Heart right ventricle (tissue), 16 donors: ENCODE data around the gene BIRC7. TPM values are rescaled to one million over a fixed set of nuclear protein-coding genes. Genes with fewer than 3 reads are reported as not detected.
A peak's percentile ranks its signal among the peaks of the same experiment; 100 is the strongest.

ENCODE experiments used
- ATAC-seq, 8 donors: fragments of 200-7000 bp; cut with Tn5 transposase; one replicate each; pipeline ENCODE4 v1.9.1; 2020; ENCODE audit warnings: mild to moderate bottlenecking in 8 of 8, moderate library complexity in 8 of 8, moderate number of reproducible peaks in 1 of 8
- DNase-seq, 2 donors: peaks; one replicate each; pipeline ENCODE4 v3.0.0-alpha.2; 2020
- H3K27ac ChIP-seq, 10 donors: fragments of 200-600 bp; sonication (generic) in 2 of 10; one replicate each; pipeline versions ENCODE4 v1.5.0 to v1.8.0; 2020 to 2022; ENCODE audit warnings: mild to moderate bottlenecking in 3 of 10
- H3K27me3 ChIP-seq, 7 donors: fragments of 200-600 bp; one replicate each; pipeline ENCODE4 v1.8.0; 2021 to 2022; ENCODE audit warnings: mild to moderate bottlenecking in 2 of 7
- H3K36me3 ChIP-seq, 9 donors: fragments of 200-600 bp; sonication (generic) in 1 of 9; one replicate each; pipeline versions ENCODE4 v1.5.0 to v1.8.0; 2020 to 2022; ENCODE audit warnings: mild to moderate bottlenecking in 2 of 9
- H3K4me1 ChIP-seq, 9 donors: fragments of 200-600 bp; sonication (generic) in 1 of 9; one replicate each; pipeline versions ENCODE4 v1.5.0 to v1.8.0; 2020 to 2022; ENCODE audit warnings: mild to moderate bottlenecking in 4 of 9
- H3K4me3 ChIP-seq, 10 donors: fragments of 200-600 bp; sonication (generic) in 2 of 10; one replicate each; pipeline versions ENCODE4 v1.5.0 to v1.8.0; 2020 to 2022; ENCODE audit warnings: mild to moderate bottlenecking in 7 of 10, moderate library complexity in 2 of 10
- H3K9me3 ChIP-seq, 11 donors: fragments of 200-600 bp in 10 of 11; sonication (generic) in 2 of 11; one replicate each; pipeline versions ENCODE4 v1.5.0 to v1.8.0; 2013 to 2022; ENCODE audit warnings: mild to moderate bottlenecking in 2 of 11, control low read depth in 1 of 11, moderate library complexity in 1 of 11
- CTCF ChIP-seq, 9 donors: fragments of 200-600 bp; sonication (generic) in 2 of 9; IDR thresholded peaks; one replicate each; pipeline versions ENCODE4 v1.5.0 to v1.8.0; 2021 to 2022; ENCODE audit warnings: antibody characterized with exemption in 9 of 9, mild to moderate bottlenecking in 5 of 9, moderate library complexity in 1 of 9
- WGBS, 2 donors: extraction: QIAGEN DNeasy Blood & Tissue Kit; methylation state at CpG; one replicate each; pipeline ENCODE4 v1.1.7; 2013; ENCODE audit warnings: inconsistent platforms in 1 of 2; 5-methylcytosine and 5-hydroxymethylcytosine counted together
- intact Hi-C, 10 donors: fragments of 100-400 bp; cut with DNase I; formaldehyde crosslinking; loops; one replicate each; pipeline versions ENCODE4 v1.11.1 to v1.14.2; 2022
- polyA plus RNA-seq, 2 donors: library from polyadenylated mRNA; stranded (reverse); fragments of 200-250 nt; gene quantifications; one replicate each; pipeline ENCODE4 v1.2.3, GENCODE V29; 2013
- total RNA-seq, 10 donors: library from RNA; stranded (reverse); fragmentation: NEBNext Ultra II Directional in 3 of 10; extraction: Animal tissue kit (Norgen Biotek cat#: 25700) in 3 of 10; gene quantifications; one replicate each; pipeline versions ENCODE4 v1.2.1 to v1.2.4, GENCODE V29; 2021 to 2023
- donor health status: Arrhythmogenic right ventricular cardiomyopathy.
- donor health status: ischemic (EF 13 %, LVEDD 7.1; RV severe dilation, severe dysfunction).
- donor health status: healthy with polysubstance abuse.
- donor health status: DM: no; HTN: yes; CAD: no.
- donor health status: DM: no; HTN: no; CAD: no.
- donor health status: ischemic (EF 25% LVEDD 6.9; RV normal size, moderate dysfunction).
- donor health status: ischemic (EF 25% LVEDD 5.7; RV mildly dilated, moderate dysfunction).
- donor health status: healthy.
- donor health status: DM: yes; HTN: yes; CAD: no.
- donor health status: Ischemic cardiomyopathy.
- donor health status: ischemic (EF 35%, LVEDD 5.7; RV mildly dilated, moderate dysfunction).
- donor health status: nonischemic (EF 11% LVEDD 7.7; RV severe dilation, severe dysfunction).
- donor health status: DM: yes; HTN: yes; CAD: no.
- donor health status: PGD.
- donor health status: ischemic (EF 29% LVEDD 5.4; RV normal size, mild dysfunction).
- donor health status: nonischemic (EF 23%, LVEDD 6.1; RV moderate dilation, normal function).

Gene BIRC7
- total and polyA plus RNA-seq, 12 donors, result 0.21 to 2.1 (median 0.37) TPM; not detected in 7

GRCh38 chr20:63236116-63236837 is 572 bp downstream of the BIRC7 start:
- no peak overlapping the region for H3K27ac ChIP-seq
- no peak overlapping the region for H3K4me3 ChIP-seq
- intact Hi-C loops, result no loop called here
- WGBS, 2 donors, result 82 to 84% methylated on average over 26 of the region's 26 CpGs
- H3K27me3 ChIP-seq, result peaks cover 0 to 52% (median 35%) of the 10 kb centered on the region in 7 donors
- no peak for TF ChIP-seq CTCF (IDR thresholded peaks at IDR 0.05)
- DNase-seq (no peak), ATAC-seq (peak in 1 of 8 donors; percentile 13)
- peaks cover 0 to 4% (median 0%) of the 10 kb centered on the region in 9 donors for H3K4me1 ChIP-seq
- no peaks in the 10 kb centered on the region for H3K9me3 ChIP-seq
- H3K36me3 ChIP-seq, result no peaks in the 10 kb centered on the region

GRCh38 chr20:63238031-63238430 is 2.3 kb downstream of the BIRC7 start:
- ATAC-seq (no peak), DNase-seq (no peak)
- no peaks in the 10 kb centered on the region for H3K4me1 ChIP-seq
- H3K27ac ChIP-seq, result no peak overlapping the region
- intact Hi-C loops, result no loop called here
- H3K9me3 ChIP-seq, result no peaks in the 10 kb centered on the region
- peaks cover 0 to 51% (median 26%) of the 10 kb centered on the region in 7 donors for H3K27me3 ChIP-seq
- no peaks in the 10 kb centered on the region for H3K36me3 ChIP-seq
- TF ChIP-seq CTCF (IDR thresholded peaks at IDR 0.05), result no peak
- no peak overlapping the region for H3K4me3 ChIP-seq
- WGBS, 2 donors, result 80 to 84% methylated on average over 10 of the region's 10 CpGs

- Histone ChIP-seq H3K36me3 (no peaks in the 10 kb centered on the region), H3K9me3 (no peaks in the 10 kb centered on the region), H3K27ac (no peak overlapping the region), H3K4me1 (no peaks in the 10 kb centered on the region), H3K4me3 (no peak overlapping the region), H3K27me3 (peaks cover 0 to 50% (median 24%) of the 10 kb centered on the region in 7 donors)
- no peak for DNase-seq
- intact Hi-C loops, result no loop called here
- WGBS, 2 donors, result 39 to 53% methylated on average over 16 of the region's 16 CpGs
- peak in 3 of 8 donors; percentile 19 to 40 (median 34) for ATAC-seq
- no peak for TF ChIP-seq CTCF (IDR thresholded peaks at IDR 0.05)
These were observed 2.9 kb downstream of the BIRC7 start for GRCh38 chr20:63238514-63239125.

GRCh38 chr20:63239431-63239830 is 3.7 kb downstream of the BIRC7 start:
- no peak for TF ChIP-seq CTCF (IDR thresholded peaks at IDR 0.05)
- no peak overlapping the region for H3K4me3 ChIP-seq
- no peaks in the 10 kb centered on the region for H3K9me3 ChIP-seq
- peaks cover 0 to 50% (median 22%) of the 10 kb centered on the region in 7 donors for H3K27me3 ChIP-seq
- H3K27ac ChIP-seq, result no peak overlapping the region
- H3K36me3 ChIP-seq, result no peaks in the 10 kb centered on the region
- intact Hi-C loops, result no loop called here
- no peak for ATAC-seq
- DNase-seq, result no peak
- WGBS, 2 donors, result 90 to 91% methylated on average over 28 to 30 of the region's 30 CpGs
- no peaks in the 10 kb centered on the region for H3K4me1 ChIP-seq
